Measurements from ENCODE around the gene SLC4A2. TPM values are rescaled to one million over a fixed set of nuclear protein-coding genes. Genes with fewer than 3 reads are reported as not detected.

SLC4A2 gene
- total and polyA plus RNA-seq, 2 of the 8 experiments (the other 6 are each of a cell fraction or from before 2014, with no cell fraction given), result 72.6 to 147 TPM

GRCh38 chr7:151089893-151090730 lies 30.7 kb downstream of the SLC4A2 start (continued):
- TF ChIP-seq, protein P1, sequence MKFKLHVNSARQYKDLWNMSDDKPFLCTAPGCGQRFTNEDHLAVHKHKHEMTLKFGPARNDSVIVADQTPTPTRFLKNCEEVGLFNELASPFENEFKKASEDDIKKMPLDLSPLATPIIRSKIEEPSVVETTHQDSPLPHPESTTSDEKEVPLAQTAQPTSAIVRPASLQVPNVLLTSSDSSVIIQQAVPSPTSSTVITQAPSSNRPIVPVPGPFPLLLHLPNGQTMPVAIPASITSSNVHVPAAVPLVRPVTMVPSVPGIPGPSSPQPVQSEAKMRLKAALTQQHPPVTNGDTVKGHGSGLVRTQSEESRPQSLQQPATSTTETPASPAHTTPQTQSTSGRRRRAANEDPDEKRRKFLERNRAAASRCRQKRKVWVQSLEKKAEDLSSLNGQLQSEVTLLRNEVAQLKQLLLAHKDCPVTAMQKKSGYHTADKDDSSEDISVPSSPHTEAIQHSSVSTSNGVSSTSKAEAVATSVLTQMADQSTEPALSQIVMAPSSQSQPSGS (IDR thresholded peaks at IDR 0.05; ENCODE audit: low read length), result no peak
- no peak for TF ChIP-seq EGR1 (IDR thresholded peaks at IDR 0.05; ENCODE audit: borderline replicate concordance, low read depth, low read length)
- no peak for TF ChIP-seq RBBP5 (IDR thresholded peaks at IDR 0.05; ENCODE audit: borderline replicate concordance, low read depth, low read length)
- TF ChIP-seq, protein P2, sequence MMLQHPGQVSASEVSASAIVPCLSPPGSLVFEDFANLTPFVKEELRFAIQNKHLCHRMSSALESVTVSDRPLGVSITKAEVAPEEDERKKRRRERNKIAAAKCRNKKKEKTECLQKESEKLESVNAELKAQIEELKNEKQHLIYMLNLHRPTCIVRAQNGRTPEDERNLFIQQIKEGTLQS (IDR thresholded peaks at IDR 0.05; ENCODE audit: insufficient read depth, low read depth, low read length), result no peak
- no peak for TF ChIP-seq CBX5 (IDR thresholded peaks at IDR 0.05; ENCODE audit: low read depth, low read length)
- no peak for TF ChIP-seq KDM5A (IDR thresholded peaks at IDR 0.05; ENCODE audit: low read length)

All from H1 (cell line).